ENCODE measurements around the gene GRIA1.
"Not testable (repeated sequence)": the region's sequence is repeated elsewhere in the genome, so short reads cannot be mapped to it uniquely, and the experiment has no call there.

The GRIA1 gene

GRCh38 chr5:153829510-153830065 lies 339.1 kb downstream of the GRIA1 start:
- Histone ChIP-seq H3K4me1 (no peaks in the 10 kb centered on the region), H3K4me3 (no peak overlapping the region), H3K36me3 (replicated peaks) (no peaks in the 10 kb centered on the region), H3K9me3 (no peaks in the 10 kb centered on the region), H3K27me3 (ENCODE audit: low read depth) (no peaks in the 10 kb centered on the region)
- in situ Hi-C loops (cut with MboI; ENCODE audit: low sequenced_read_pairs) = no loop called here
- DNase-seq (ENCODE audit: low spot score in 2 of 2) = no peak

GRCh38 chr5:153831973-153832372 lies 341.5 kb downstream of the GRIA1 start:
- H3K4me3 ChIP-seq = no peak overlapping the region
- no peaks in the 10 kb centered on the region for H3K36me3 ChIP-seq (replicated peaks)
- peak; percentile 14 for DNase-seq (ENCODE audit: low spot score in 2 of 2)
- no peaks in the 10 kb centered on the region for H3K4me1 ChIP-seq
- no peaks in the 10 kb centered on the region for H3K9me3 ChIP-seq
- in situ Hi-C loops (cut with MboI; ENCODE audit: low sequenced_read_pairs) = no loop called here
- no peaks in the 10 kb centered on the region for H3K27me3 ChIP-seq (ENCODE audit: low read depth)

- H3K9me3 ChIP-seq = no peaks in the 10 kb centered on the region
- no peak for DNase-seq (ENCODE audit: low spot score in 2 of 2)
- H3K27me3 ChIP-seq (ENCODE audit: low read depth) = no peaks in the 10 kb centered on the region
- in situ Hi-C loops (cut with MboI; ENCODE audit: low sequenced_read_pairs) = no loop called here
- H3K36me3 ChIP-seq (replicated peaks) = no peaks in the 10 kb centered on the region
- H3K4me3 ChIP-seq = no peak overlapping the region
- H3K4me1 ChIP-seq = no peaks in the 10 kb centered on the region
These were observed 345.5 kb downstream of the GRIA1 start for GRCh38 chr5:153835891-153836515.

GRCh38 chr5:153849303-153850113 lies 359.0 kb downstream of the GRIA1 start:
- H3K27me3 ChIP-seq (ENCODE audit: low read depth); in situ Hi-C loops (cut with MboI; ENCODE audit: low sequenced_read_pairs); H3K4me3 ChIP-seq; H3K4me1 ChIP-seq; DNase-seq (ENCODE audit: low spot score in 2 of 2); H3K9me3 ChIP-seq; H3K36me3 ChIP-seq (replicated peaks): not testable (repeated sequence)

- in situ Hi-C loops (cut with MboI; ENCODE audit: low sequenced_read_pairs) = no loop called here
- Histone ChIP-seq H3K9me3 (no peaks in the 10 kb centered on the region), H3K36me3 (replicated peaks) (no peaks in the 10 kb centered on the region), H3K4me1 (no peaks in the 10 kb centered on the region), H3K4me3 (no peak overlapping the region), H3K27me3 (ENCODE audit: low read depth) (no peaks in the 10 kb centered on the region)
- DNase-seq (ENCODE audit: low spot score in 2 of 2) = no peak
These were observed 369.9 kb downstream of the GRIA1 start for GRCh38 chr5:153860195-153860886.

GRCh38 chr5:153862906-153863305 lies 372.4 kb downstream of the GRIA1 start:
- DNase-seq (ENCODE audit: low spot score in 2 of 2); H3K4me1 ChIP-seq; H3K9me3 ChIP-seq; in situ Hi-C loops (cut with MboI; ENCODE audit: low sequenced_read_pairs); H3K4me3 ChIP-seq; H3K27me3 ChIP-seq (ENCODE audit: low read depth); H3K36me3 ChIP-seq (replicated peaks): not testable (repeated sequence)
